Glomerular visceral epithelial cell (primary cell): Measurements from ENCODE around the gene MMAB.
A peak's percentile ranks its signal among the peaks of the same experiment; 100 is the strongest.
"Not testable (repeated sequence)": the region's sequence is repeated elsewhere in the genome, so short reads cannot be mapped to it uniquely, and the experiment has no call there.

Source experiments
- DNase-seq: peaks from one replicate; pipeline ENCODE4 v3.0.0-alpha.2; 2016; ENCODE audit errors: extremely low spot score

Gene MMAB

GRCh38 chr12:109602132-109602531, 28.8 kb upstream of the MMAB start:
- not testable (repeated sequence) for DNase-seq

GRCh38 chr12:109601557-109601956, 28.3 kb upstream of the MMAB start:
- no peak for DNase-seq

- no peak for DNase-seq
Observed at GRCh38 chr12:109600995-109601394, 27.7 kb upstream of the MMAB start.

GRCh38 chr12:109600481-109600880, 27.2 kb upstream of the MMAB start:
- no peak for DNase-seq

GRCh38 chr12:109599087-109599486, 25.8 kb upstream of the MMAB start:
- no peak for DNase-seq

- DNase-seq: no peak
Observed at GRCh38 chr12:109598428-109598854, 25.1 kb upstream of the MMAB start.

GRCh38 chr12:109597795-109598427, 24.6 kb upstream of the MMAB start:
- peak; percentile 78 for DNase-seq

GRCh38 chr12:109597414-109597794, 24.1 kb upstream of the MMAB start:
- no peak for DNase-seq

GRCh38 chr12:109596418-109597244, 23.3 kb upstream of the MMAB start:
- no peak for DNase-seq

GRCh38 chr12:109595321-109595902, 22.1 kb upstream of the MMAB start:
- no peak for DNase-seq

GRCh38 chr12:109594556-109595317, 21.4 kb upstream of the MMAB start:
- DNase-seq: no peak

GRCh38 chr12:109592905-109593272, 19.6 kb upstream of the MMAB start:
- no peak for DNase-seq

GRCh38 chr12:109592195-109592904, 19.0 kb upstream of the MMAB start:
- DNase-seq: no peak

- DNase-seq: no peak
Observed at GRCh38 chr12:109591041-109591440, 17.7 kb upstream of the MMAB start.

GRCh38 chr12:109590566-109590965, 17.3 kb upstream of the MMAB start:
- DNase-seq: no peak

GRCh38 chr12:109589691-109590245, 16.5 kb upstream of the MMAB start:
- DNase-seq: no peak

- DNase-seq: no peak
Observed at GRCh38 chr12:109589240-109589590, 15.9 kb upstream of the MMAB start.

GRCh38 chr12:109588461-109589239, 15.3 kb upstream of the MMAB start:
- no peak for DNase-seq

GRCh38 chr12:109587921-109588320, 14.6 kb upstream of the MMAB start:
- no peak for DNase-seq
